ENCODE measurements around the gene NEK5. TPM values are rescaled to one million over a fixed set of nuclear protein-coding genes. Genes with fewer than 3 reads are reported as not detected.
"Not testable (repeated sequence)": the region's sequence is repeated elsewhere in the genome, so short reads cannot be mapped to it uniquely, and the experiment has no call there.

Gene NEK5
- total RNA-seq, 4 donors from 2014 or later: 0.12 to 0.35 (median 0.27) TPM; not detected in 1

- no peaks in the 10 kb centered on the region for H3K27me3 ChIP-seq
- H3K9me3 ChIP-seq: no peaks in the 10 kb centered on the region
- H3K4me3 ChIP-seq: no peak overlapping the region
- no peaks in the 10 kb centered on the region for H3K36me3 ChIP-seq
- WGBS, 2 donors (ENCODE audit: low coverage in 1 of 2): 81 to 93% methylated on average over 1 of the region's 1 CpG
- H3K27ac ChIP-seq: no peak overlapping the region
- no peak for ATAC-seq
- no peak for TF ChIP-seq EP300 (IDR thresholded peaks at IDR 0.05)
- TF ChIP-seq POLR2AphosphoS5 (IDR thresholded peaks at IDR 0.05): no peak
- no peak for TF ChIP-seq POLR2A (IDR thresholded peaks at IDR 0.05)
- no peak for TF ChIP-seq CTCF (IDR thresholded peaks at IDR 0.05)
- H3K4me1 ChIP-seq: no peaks in the 10 kb centered on the region
Observed at GRCh38 chr13:52109116-52109670, 19.7 kb downstream of the NEK5 start.

- Histone ChIP-seq H3K27me3 (no peaks in the 10 kb centered on the region), H3K4me1 (no peaks in the 10 kb centered on the region), H3K27ac (no peak overlapping the region), H3K9me3 (no peaks in the 10 kb centered on the region), H3K36me3 (no peaks in the 10 kb centered on the region), H3K4me3 (no peak overlapping the region)
- WGBS, 2 donors (ENCODE audit: low coverage in 1 of 2): 60 to 82% methylated on average over 1 of the region's 1 CpG
- no peak for ATAC-seq
- TF ChIP-seq POLR2A (IDR thresholded peaks at IDR 0.05): no peak
- TF ChIP-seq CTCF (IDR thresholded peaks at IDR 0.05): no peak
- no peak for TF ChIP-seq EP300 (IDR thresholded peaks at IDR 0.05)
- no peak for TF ChIP-seq POLR2AphosphoS5 (IDR thresholded peaks at IDR 0.05)
Observed at GRCh38 chr13:52105841-52106240, 23.0 kb downstream of the NEK5 start.

- Histone ChIP-seq H3K36me3 (no peaks in the 10 kb centered on the region), H3K27me3 (no peaks in the 10 kb centered on the region), H3K27ac (no peak overlapping the region), H3K9me3 (no peaks in the 10 kb centered on the region), H3K4me1 (no peaks in the 10 kb centered on the region), H3K4me3 (no peak overlapping the region)
- no peak for ATAC-seq
- 68 to 76% methylated on average over 1 of the region's 1 CpG for WGBS, 2 donors (ENCODE audit: low coverage in 1 of 2)
- TF ChIP-seq EP300 (IDR thresholded peaks at IDR 0.05): no peak
- TF ChIP-seq POLR2A (IDR thresholded peaks at IDR 0.05): no peak
- no peak for TF ChIP-seq POLR2AphosphoS5 (IDR thresholded peaks at IDR 0.05)
- no peak for TF ChIP-seq CTCF (IDR thresholded peaks at IDR 0.05)
Observed at GRCh38 chr13:52104624-52105023, 24.2 kb downstream of the NEK5 start.

- no peaks in the 10 kb centered on the region for H3K36me3 ChIP-seq
- no peaks in the 10 kb centered on the region for H3K27me3 ChIP-seq
- no peaks in the 10 kb centered on the region for H3K9me3 ChIP-seq
- TF ChIP-seq CTCF (IDR thresholded peaks at IDR 0.05): no peak
- no peak for TF ChIP-seq POLR2A (IDR thresholded peaks at IDR 0.05)
- TF ChIP-seq POLR2AphosphoS5 (IDR thresholded peaks at IDR 0.05): no peak
- no peak for TF ChIP-seq EP300 (IDR thresholded peaks at IDR 0.05)
- H3K27ac ChIP-seq: no peak overlapping the region
- ATAC-seq: no peak
- WGBS, 2 donors (ENCODE audit: low coverage in 1 of 2): 83 to 100% methylated on average over 3 to 5 of the region's 5 CpGs
- H3K4me1 ChIP-seq: no peaks in the 10 kb centered on the region
- no peak overlapping the region for H3K4me3 ChIP-seq
Observed at GRCh38 chr13:52103386-52103785, 25.5 kb downstream of the NEK5 start.

GRCh38 chr13:52102423-52102822 is 26.4 kb downstream of the NEK5 start:
- not testable (repeated sequence) for ATAC-seq

More at GRCh38 chr13:52102423-52102822, 26.4 kb downstream of the NEK5 start:
- H3K4me3 ChIP-seq, H3K4me1 ChIP-seq, H3K36me3 ChIP-seq, H3K27ac ChIP-seq, H3K27me3 ChIP-seq, H3K9me3 ChIP-seq: not testable (repeated sequence)
- WGBS, 2 donors (ENCODE audit: low coverage in 1 of 2): 89 to 100% methylated on average over 3 of the region's 3 CpGs
